Measurements from ENCODE around the gene SRGAP1.

SRGAP1 gene

GRCh38 chr12:63844391-63845341 lies at the start of gene SRGAP1:
Gene SRGAP1, plus strand, starts transcription at chr12:63844700. Its CDS starts 117 bp downstream, at chr12:63844817.
- peak; percentile 48 for DNase-seq

- DNase-seq = no peak
These were observed 49.3 kb upstream of the SRGAP1 start for GRCh38 chr12:63795032-63795687.

- DNase-seq = no peak
These were observed 48.6 kb upstream of the SRGAP1 start for GRCh38 chr12:63795944-63796343.

GRCh38 chr12:63802012-63802608 lies 42.4 kb upstream of the SRGAP1 start:
- peak; percentile 61 for DNase-seq

- DNase-seq = no peak
These were observed 39.8 kb upstream of the SRGAP1 start for GRCh38 chr12:63804746-63805145.

GRCh38 chr12:63805704-63806672 lies 38.5 kb upstream of the SRGAP1 start:
- peak; percentile 85 for DNase-seq

GRCh38 chr12:63808631-63809030 lies 35.9 kb upstream of the SRGAP1 start:
- no peak for DNase-seq

- no peak for DNase-seq
These were observed 34.9 kb upstream of the SRGAP1 start for GRCh38 chr12:63809566-63809965.

- no peak for DNase-seq
These were observed 33.2 kb upstream of the SRGAP1 start for GRCh38 chr12:63811334-63811733.

GRCh38 chr12:63811755-63812154 lies 32.7 kb upstream of the SRGAP1 start:
- DNase-seq = no peak

GRCh38 chr12:63814146-63814772 lies 30.2 kb upstream of the SRGAP1 start:
- peak; percentile 65 for DNase-seq

- no peak for DNase-seq
These were observed 29.0 kb upstream of the SRGAP1 start for GRCh38 chr12:63815482-63815852.

GRCh38 chr12:63816031-63816430 lies 28.5 kb upstream of the SRGAP1 start:
- DNase-seq = no peak

- no peak for DNase-seq
These were observed 24.1 kb upstream of the SRGAP1 start for GRCh38 chr12:63820427-63820826.

GRCh38 chr12:63821781-63822251 lies 22.7 kb upstream of the SRGAP1 start:
- DNase-seq = no peak

- DNase-seq = no peak
These were observed 22.1 kb upstream of the SRGAP1 start for GRCh38 chr12:63822352-63822751.

- peak; percentile 45 for DNase-seq
These were observed 21.5 kb upstream of the SRGAP1 start for GRCh38 chr12:63823040-63823439.

- DNase-seq = no peak
These were observed 18.4 kb upstream of the SRGAP1 start for GRCh38 chr12:63826006-63826585.

GRCh38 chr12:63828867-63829266 lies 15.6 kb upstream of the SRGAP1 start:
- DNase-seq = no peak

GRCh38 chr12:63836046-63836445 lies 8.5 kb upstream of the SRGAP1 start:
- DNase-seq = no peak

- no peak for DNase-seq
These were observed 7.6 kb upstream of the SRGAP1 start for GRCh38 chr12:63836936-63837335.

Measured in NCI-H345 (cell line).